B cell (primary cell): ENCODE measurements around the gene RASAL3.

ENCODE experiments used
- CTCF ChIP-seq: fragments of 200-600 bp; IDR thresholded peaks from one replicate; pipeline ENCODE4 v1.8.0; 2022; ENCODE audit warnings: antibody characterized with exemption, mild to moderate bottlenecking
- EZH2 ChIP-seq: IDR thresholded peaks from 2 replicates; pipeline ENCODE4 v1.6.1; 2012; ENCODE audit warnings: borderline replicate concordance, low read depth, mild to moderate bottlenecking, moderate library complexity, low read length; ENCODE audit not compliant: insufficient read depth, poor library complexity, severe bottlenecking

GRCh38 chr19:15436826-15437110 is 27.6 kb downstream of the RASAL3 start:
- TF ChIP-seq CTCF (no peak), EZH2 (no peak)
